Naive thymus-derived CD4-positive, alpha-beta T cell (primary cell): ENCODE data around the gene CLNK. TPM values are rescaled to one million over a fixed set of nuclear protein-coding genes. Genes with fewer than 3 reads are reported as not detected.

Experiments used
- ATAC-seq: fragments of 150-1000 bp; cut with Tn5 transposase; 2 replicates; pipeline ENCODE4 v1.10.0; 2021; ENCODE audit warnings: mild to moderate bottlenecking, moderate library complexity
- CTCF ChIA-PET: fragments of 350-600 bp; sonication (Branson Sonifier 250); formaldehyde crosslinking; loops from one replicate; lab custom pipeline; 2021; ENCODE audit warnings: antibody characterized with exemption; lab: Charles Lee
- POLR2A ChIA-PET: fragments of 350-600 bp; sonication (Branson Sonifier 250); formaldehyde crosslinking; loops from one replicate; lab custom pipeline; 2021; ENCODE audit warnings: antibody characterized with exemption, inconsistent platforms; lab: Charles Lee
- DNase-seq, 9 donors: peaks; one replicate each; pipeline versions ENCODE4 v3.0.0 to v3.0.0-alpha.2; 2020 to 2022; ENCODE audit warnings: mixed read lengths in 1 of 9
- H3K27ac ChIP-seq: one replicate; pipeline ENCODE4 v1.7.0; 2013; ENCODE audit warnings: mild to moderate bottlenecking, low read depth, low read length, moderate library complexity
- H3K27me3 ChIP-seq, 2 donors: one replicate each; pipeline ENCODE4 v1.7.0; 2013; ENCODE audit warnings: low read length in 2 of 2, mild to moderate bottlenecking in 2 of 2, moderate library complexity in 2 of 2; ENCODE audit not compliant: control insufficient read depth in 2 of 2, insufficient read depth in 2 of 2
- H3K36me3 ChIP-seq, 3 experiments: 1 replicate in 2 of 3; 2 replicates in 1 of 3; pipeline ENCODE4 v1.7.0; 2013; ENCODE audit warnings: low read length in 3 of 3, mild to moderate bottlenecking in 3 of 3, moderate library complexity in 1 of 3; ENCODE audit not compliant: insufficient read depth in 3 of 3, control insufficient read depth in 2 of 3
- H3K4me1 ChIP-seq, 2 donors: one replicate each; pipeline ENCODE4 v1.7.0; 2013; ENCODE audit warnings: low read length in 2 of 2, mild to moderate bottlenecking in 2 of 2, moderate library complexity in 1 of 2; ENCODE audit not compliant: control insufficient read depth in 2 of 2, insufficient read depth in 2 of 2
- H3K4me3 ChIP-seq: 2 replicates; pipeline ENCODE4 v1.7.0; 2013; ENCODE audit warnings: mild to moderate bottlenecking, low read length
- H3K9me3 ChIP-seq, 3 experiments: 1 replicate in 2 of 3; 2 replicates in 1 of 3; pipeline ENCODE4 v1.7.0; 2013; ENCODE audit warnings: low read length in 3 of 3; ENCODE audit not compliant: control insufficient read depth in 2 of 3
- H3K27ac Mint-ChIP-seq, 9 donors: one replicate each; pipeline ENCODE4 v1.8.0; 2020 to 2022; ENCODE audit warnings: mixed read lengths in 9 of 9, mild to moderate bottlenecking in 8 of 9, moderate library complexity in 5 of 9, inconsistent platforms in 2 of 9
- H3K27me3 Mint-ChIP-seq, 5 donors: one replicate each; pipeline ENCODE4 v1.8.0; 2021 to 2022; ENCODE audit warnings: mixed read lengths in 5 of 5, mild to moderate bottlenecking in 1 of 5
- H3K36me3 Mint-ChIP-seq, 5 donors: one replicate each; pipeline ENCODE4 v1.8.0; 2020 to 2022; ENCODE audit warnings: mixed read lengths in 5 of 5, mild to moderate bottlenecking in 3 of 5, inconsistent platforms in 1 of 5
- H3K4me1 Mint-ChIP-seq, 7 donors: one replicate each; pipeline ENCODE4 v1.8.0; 2020 to 2022; ENCODE audit warnings: mixed read lengths in 7 of 7, mild to moderate bottlenecking in 3 of 7, inconsistent platforms in 1 of 7
- H3K4me3 Mint-ChIP-seq, 10 donors: one replicate each; pipeline ENCODE4 v1.8.0; 2020 to 2022; ENCODE audit warnings: mild to moderate bottlenecking in 10 of 10, mixed read lengths in 10 of 10, moderate library complexity in 6 of 10, inconsistent platforms in 2 of 10
- H3K9me3 Mint-ChIP-seq, 11 donors: one replicate each; pipeline ENCODE4 v1.8.0; 2020 to 2022; ENCODE audit warnings: mixed read lengths in 11 of 11, mild to moderate bottlenecking in 4 of 11, inconsistent platforms in 1 of 11, moderate library complexity in 1 of 11
- intact Hi-C, 2 donors: fragments of 100-400 bp; cut with micrococcal nuclease; formaldehyde crosslinking; loops; one replicate each; pipeline ENCODE4 v1.15.1; 2023
- polyA plus RNA-seq, 2 donors: library from polyadenylated mRNA; unstranded; fragments of 300-500 nt; fragmentation: Illumina TruSeq; gene quantifications; one replicate each; pipeline ENCODE4 v1.2.3, GENCODE V29; 2021
- total RNA-seq, 6 experiments: library from RNA in 5 of 6; stranded (reverse) in 5 of 6; gene quantifications; 1 replicate in 5 of 6; 2 replicates in 1 of 6; pipeline ENCODE4 v1.2.3 and lab custom pipeline; 2021 to 2026

CLNK gene
- total RNA-seq, result under 1 TPM in 3 of 5 experiments, not detected in 2; 0.13 to 0.66 (median 0.22) TPM
- not detected for polyA plus RNA-seq
- not detected for total RNA-seq (lab: John Stamatoyannopoulos, UW)

DNA sequence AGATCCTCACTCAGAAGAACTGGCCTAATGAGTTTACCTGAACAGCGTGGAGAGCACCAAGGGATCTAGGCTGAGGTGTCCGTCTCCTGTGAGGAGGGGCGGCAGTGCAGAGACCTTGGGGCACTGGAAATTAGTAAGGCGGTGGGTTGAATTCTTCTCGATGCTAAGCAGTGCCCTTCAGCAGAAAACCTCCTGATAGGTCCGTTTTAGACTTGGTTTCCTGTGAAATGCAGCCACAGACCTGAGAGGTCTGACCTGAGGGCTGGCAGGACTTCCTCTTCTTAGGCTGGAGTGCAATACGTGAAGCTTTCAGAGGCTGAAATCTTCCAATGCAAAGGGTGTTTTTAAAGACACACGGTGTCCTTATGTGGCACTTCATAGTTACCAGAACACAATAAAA lies at the start of gene CLNK:
TSS of gene CLNK (minus strand) at position 138 of the 400 bp plus-strand sequence. CDS start 16,899 bp downstream, outside the sequence.
- Histone ChIP-seq H3K27me3 (no peaks in the 10 kb centered on the region), H3K4me3 (no peak within 1 kb of the TSS), H3K9me3 (no peaks in the 10 kb centered on the region), H3K4me1 (no peaks in the 10 kb centered on the region), H3K27ac (no peak within 1 kb of the TSS), H3K36me3 (no peaks in the 10 kb centered on the region)
- ATAC-seq, result no peak
- Mint-ChIP-seq H3K36me3 (peaks cover 0 to 6% (median 0%) of the 10 kb centered on the region in 5 donors), H3K4me1 (peaks cover 0 to 6% (median 0%) of the 10 kb centered on the region in 7 donors), H3K9me3 (peaks cover 0 to 3% (median 0%) of the 10 kb centered on the region in 11 donors), H3K27ac (no peak within 1 kb of the TSS), H3K4me3 (no peak within 1 kb of the TSS), H3K27me3 (no peaks in the 10 kb centered on the region)
- CTCF ChIA-PET, result no interaction called here
- POLR2A ChIA-PET, result no interaction called here
- no peak for DNase-seq
- intact Hi-C loops, result no loop called here

GRCh38 chr4:10733481-10734062 lies 49.0 kb upstream of the CLNK start:
- ChIA-PET CTCF (no interaction called here), POLR2A (no interaction called here)
- peak overlapping the region in 1 of 9 donors; percentile 80 for H3K27ac Mint-ChIP-seq

GRCh38 chr4:10732914-10733415 lies 48.4 kb upstream of the CLNK start:
- Histone ChIP-seq H3K27ac (no peak overlapping the region), H3K9me3 (no peaks in the 10 kb centered on the region), H3K27me3 (no peaks in the 10 kb centered on the region), H3K4me1 (no peaks in the 10 kb centered on the region), H3K36me3 (no peaks in the 10 kb centered on the region), H3K4me3 (no peak overlapping the region)
- ATAC-seq (no peak), DNase-seq (peak in 1 of 9 donors; percentile 35)
- H3K9me3 Mint-ChIP-seq, result peaks cover 0 to 13% (median 0%) of the 10 kb centered on the region in 11 donors
- peaks cover 3 to 49% (median 8%) of the 10 kb centered on the region in 7 donors for H3K4me1 Mint-ChIP-seq
- POLR2A ChIA-PET, result no interaction called here
- peaks cover 0 to 5% (median 0%) of the 10 kb centered on the region in 5 donors for H3K27me3 Mint-ChIP-seq
- H3K36me3 Mint-ChIP-seq, result peaks cover 0 to 7% (median 0%) of the 10 kb centered on the region in 5 donors
- CTCF ChIA-PET, result no interaction called here
- intact Hi-C loops, result loop anchor here in 1 of 2 donors (1.0 to 5.0 kb wide), 3 partner anchors 10 to 76 kb away; no protein-coding TSS in a partner anchor
- H3K27ac Mint-ChIP-seq, result peak overlapping the region in 1 of 9 donors; percentile 80
- peak overlapping the region in 2 of 10 donors; percentile 25 to 63 for H3K4me3 Mint-ChIP-seq

More at GRCh38 chr4:10733481-10734062, 49.0 kb upstream of the CLNK start:
- Histone ChIP-seq H3K36me3 (no peaks in the 10 kb centered on the region), H3K4me1 (no peaks in the 10 kb centered on the region), H3K9me3 (no peaks in the 10 kb centered on the region), H3K4me3 (no peak overlapping the region), H3K27me3 (no peaks in the 10 kb centered on the region), H3K27ac (no peak overlapping the region)
- Mint-ChIP-seq H3K9me3 (peaks cover 0 to 13% (median 0%) of the 10 kb centered on the region in 11 donors), H3K36me3 (peaks cover 0 to 7% (median 0%) of the 10 kb centered on the region in 5 donors), H3K27me3 (peaks cover 0 to 9% (median 0%) of the 10 kb centered on the region in 5 donors), H3K4me1 (peaks cover 3 to 49% (median 8%) of the 10 kb centered on the region in 7 donors), H3K4me3 (peak overlapping the region in 1 of 10 donors; percentile 25)
- DNase-seq (no peak), ATAC-seq (no peak)
- intact Hi-C loops, result loop anchor here in 1 of 2 donors (5.0 kb wide), 1 partner anchor 76 kb away; no protein-coding TSS in a partner anchor

DNA sequence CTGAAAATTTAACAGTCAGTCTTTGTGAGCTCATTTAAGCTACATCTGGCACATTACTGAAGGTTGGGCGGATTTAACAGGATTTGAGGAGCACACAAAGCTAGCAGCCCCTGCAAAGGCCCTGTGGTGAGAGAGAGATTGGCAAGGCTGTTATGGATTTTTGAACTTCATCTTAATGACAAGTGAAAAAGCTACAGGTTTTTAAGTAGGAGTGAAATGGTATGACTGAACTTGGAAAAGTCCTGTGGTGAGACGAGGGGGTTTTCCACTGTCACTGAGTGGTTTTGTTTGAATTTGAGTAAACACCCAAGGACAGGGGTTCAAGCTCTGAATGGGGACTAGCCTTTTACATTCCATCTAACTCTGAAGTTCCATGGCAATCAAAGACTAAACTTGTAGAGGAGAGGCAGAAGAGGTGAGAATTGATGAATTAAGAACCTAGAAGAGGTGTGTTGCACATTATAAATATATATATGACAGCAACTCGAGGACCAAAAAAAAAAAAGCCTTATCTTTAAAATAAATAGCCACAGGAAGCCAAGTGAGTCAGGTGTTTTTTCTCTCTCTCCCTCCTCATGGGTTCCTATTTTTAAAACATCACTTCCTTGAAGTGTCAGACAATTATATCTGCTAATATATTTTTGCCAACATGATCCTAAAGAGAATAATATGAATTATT lies 47.8 kb upstream of the CLNK start:
- H3K27me3 ChIP-seq, result no peaks in the 10 kb centered on the region
- H3K27ac Mint-ChIP-seq, result peak overlapping the region in 1 of 9 donors; percentile 81
- H3K36me3 ChIP-seq, result no peaks in the 10 kb centered on the region
- peaks cover 3 to 52% (median 8%) of the 10 kb centered on the region in 7 donors for H3K4me1 Mint-ChIP-seq
- DNase-seq (peak in 1 of 9 donors; percentile 58), ATAC-seq (no peak)
- H3K4me3 Mint-ChIP-seq, result peak overlapping the region in 1 of 10 donors; percentile 63
- no peaks in the 10 kb centered on the region for H3K4me1 ChIP-seq
- H3K27me3 Mint-ChIP-seq, result peaks cover 0 to 5% (median 0%) of the 10 kb centered on the region in 5 donors
- H3K9me3 ChIP-seq, result no peaks in the 10 kb centered on the region
- intact Hi-C loops, result loop anchor here in 1 of 2 donors (1.0 to 5.0 kb wide), 3 partner anchors 9 to 75 kb away; no protein-coding TSS in a partner anchor
- ChIA-PET POLR2A (interaction anchor here (0.5 kb wide), 1 partner anchor 291 kb away, joined by 3 read pairs; no protein-coding TSS in a partner anchor), CTCF (no interaction called here)
- no peak overlapping the region for H3K27ac ChIP-seq
- H3K9me3 Mint-ChIP-seq, result peaks cover 0 to 13% (median 0%) of the 10 kb centered on the region in 11 donors
- no peak overlapping the region for H3K4me3 ChIP-seq
- H3K36me3 Mint-ChIP-seq, result peaks cover 0 to 9% (median 0%) of the 10 kb centered on the region in 5 donors

DNA sequence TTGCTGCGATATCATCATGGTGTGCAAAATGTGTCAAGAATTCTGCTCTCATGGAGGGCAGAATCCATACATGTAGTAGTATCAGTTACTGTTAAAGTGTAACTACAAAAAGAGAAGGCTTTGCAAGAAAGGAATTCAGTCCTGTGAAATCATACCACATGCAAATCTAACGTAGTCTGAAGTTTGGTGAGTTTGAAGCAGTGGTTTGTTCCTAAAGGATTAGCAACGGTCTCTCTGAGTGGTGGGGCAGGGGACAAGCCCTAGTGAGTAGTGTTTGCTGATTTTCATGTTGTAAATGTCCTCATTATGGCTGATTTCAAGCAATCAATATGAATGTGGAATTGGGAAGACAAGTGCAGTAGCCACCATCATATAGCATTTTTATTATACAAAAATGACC lies 47.1 kb upstream of the CLNK start:
- Mint-ChIP-seq H3K27ac (peak overlapping the region in 1 of 9 donors; percentile 78), H3K4me1 (peaks cover 3 to 58% (median 8%) of the 10 kb centered on the region in 7 donors), H3K9me3 (peaks cover 0 to 13% (median 0%) of the 10 kb centered on the region in 11 donors), H3K4me3 (peak overlapping the region in 1 of 10 donors; percentile 43), H3K36me3 (peaks cover 0 to 9% (median 0%) of the 10 kb centered on the region in 5 donors), H3K27me3 (peaks cover 0 to 5% (median 0%) of the 10 kb centered on the region in 5 donors)
- ChIA-PET CTCF (no interaction called here), POLR2A (interaction anchor here (0.5 kb wide), 1 partner anchor 291 kb away, joined by 3 read pairs; no protein-coding TSS in a partner anchor)
- DNase-seq, result no peak
- Histone ChIP-seq H3K27me3 (no peaks in the 10 kb centered on the region), H3K4me3 (no peak overlapping the region), H3K27ac (no peak overlapping the region), H3K36me3 (no peaks in the 10 kb centered on the region), H3K9me3 (no peaks in the 10 kb centered on the region), H3K4me1 (no peaks in the 10 kb centered on the region)
- intact Hi-C loops, result loop anchor here in 1 of 2 donors (1.0 to 5.0 kb wide), 3 partner anchors 8 to 74 kb away; no protein-coding TSS in a partner anchor
- no peak for ATAC-seq

GRCh38 chr4:10731162-10731561 lies 46.6 kb upstream of the CLNK start:
- ATAC-seq (no peak), DNase-seq (peak in 1 of 9 donors; percentile 44)
- intact Hi-C loops, result loop anchor here in 1 of 2 donors (5.0 kb wide), 1 partner anchor 74 kb away; no protein-coding TSS in a partner anchor
- H3K4me3 Mint-ChIP-seq, result peak overlapping the region in 1 of 10 donors; percentile 43
- peaks cover 0 to 9% (median 0%) of the 10 kb centered on the region in 5 donors for H3K36me3 Mint-ChIP-seq
- H3K4me3 ChIP-seq, result no peak overlapping the region
- ChIA-PET POLR2A (no interaction called here), CTCF (interaction anchor here (1.0 kb wide), 1 partner anchor 9 kb away, joined by 3 read pairs; no protein-coding TSS in a partner anchor)
- H3K4me1 Mint-ChIP-seq, result peaks cover 3 to 60% (median 8%) of the 10 kb centered on the region in 7 donors
- no peaks in the 10 kb centered on the region for H3K27me3 ChIP-seq
- H3K27ac Mint-ChIP-seq, result peak overlapping the region in 1 of 9 donors; percentile 78
- H3K36me3 ChIP-seq, result no peaks in the 10 kb centered on the region
- no peaks in the 10 kb centered on the region for H3K9me3 ChIP-seq
- H3K9me3 Mint-ChIP-seq, result peaks cover 0 to 11% (median 0%) of the 10 kb centered on the region in 11 donors
- H3K27me3 Mint-ChIP-seq, result peaks cover 0 to 1% (median 0%) of the 10 kb centered on the region in 5 donors
- H3K27ac ChIP-seq, result no peak overlapping the region
- no peaks in the 10 kb centered on the region for H3K4me1 ChIP-seq
